Activated CD4-positive, alpha-beta T cell treated with anti-CD3 and anti-CD28 coated beads, Interleukin-2, amount 50 U/mL, for 16 hours (primary cell): ENCODE measurements around the gene GPR158.
"Not testable (repeated sequence)": the region's sequence is repeated elsewhere in the genome, so short reads cannot be mapped to it uniquely, and the experiment has no call there.

Experiments used
- DNase-seq: peaks from one replicate; pipeline ENCODE4 v3.0.0-alpha.2; 2020

GPR158 gene

GRCh38 chr10:25317596-25318211 lies 142.9 kb downstream of the GPR158 start:
- DNase-seq: not testable (repeated sequence)

- DNase-seq: no peak
Observed at GRCh38 chr10:25327273-25327672, 152.5 kb downstream of the GPR158 start.

GRCh38 chr10:25328361-25328760 lies 153.6 kb downstream of the GPR158 start:
- DNase-seq: no peak

GRCh38 chr10:25329587-25329986 lies 154.8 kb downstream of the GPR158 start:
- not testable (repeated sequence) for DNase-seq

GRCh38 chr10:25334445-25334844 lies 159.6 kb downstream of the GPR158 start:
- DNase-seq: no peak

GRCh38 chr10:25336330-25336729 lies 161.5 kb downstream of the GPR158 start:
- DNase-seq: no peak

- no peak for DNase-seq
Observed at GRCh38 chr10:25338271-25338670, 163.5 kb downstream of the GPR158 start.

- no peak for DNase-seq
Observed at GRCh38 chr10:25339966-25340365, 165.2 kb downstream of the GPR158 start.

GRCh38 chr10:25349520-25349919 lies 174.7 kb downstream of the GPR158 start:
- DNase-seq: no peak

- no peak for DNase-seq
Observed at GRCh38 chr10:25356609-25357008, 181.8 kb downstream of the GPR158 start.

GRCh38 chr10:25357269-25357668 lies 182.5 kb downstream of the GPR158 start:
- DNase-seq: no peak

- DNase-seq: no peak
Observed at GRCh38 chr10:25382029-25382810, 207.4 kb downstream of the GPR158 start.

GRCh38 chr10:25382901-25383300 lies 208.1 kb downstream of the GPR158 start:
- not testable (repeated sequence) for DNase-seq

- no peak for DNase-seq
Observed at GRCh38 chr10:25383686-25384085, 208.9 kb downstream of the GPR158 start.

- no peak for DNase-seq
Observed at GRCh38 chr10:25384618-25385017, 209.8 kb downstream of the GPR158 start.

- no peak for DNase-seq
Observed at GRCh38 chr10:25388188-25388861, 213.5 kb downstream of the GPR158 start.

- DNase-seq: no peak
Observed at GRCh38 chr10:25388862-25389206, 214.0 kb downstream of the GPR158 start.

GRCh38 chr10:25390733-25391132 lies 215.9 kb downstream of the GPR158 start:
- no peak for DNase-seq

GRCh38 chr10:25392132-25392531 lies 217.3 kb downstream of the GPR158 start:
- no peak for DNase-seq

- no peak for DNase-seq
Observed at GRCh38 chr10:25393621-25394020, 218.8 kb downstream of the GPR158 start.

GRCh38 chr10:25398680-25399079 lies 223.9 kb downstream of the GPR158 start:
- DNase-seq: no peak

- DNase-seq: no peak
Observed at GRCh38 chr10:25405871-25406270, 231.1 kb downstream of the GPR158 start.

- no peak for DNase-seq
Observed at GRCh38 chr10:25417611-25418010, 242.8 kb downstream of the GPR158 start.

GRCh38 chr10:25425776-25426175 lies 251.0 kb downstream of the GPR158 start:
- DNase-seq: no peak
